Right atrium auricular region (tissue), 2 donors: ENCODE data around the gene RSPO4. TPM values are rescaled to one million over a fixed set of nuclear protein-coding genes. Genes with fewer than 3 reads are reported as not detected.

Source experiments
- DNase-seq: peaks from one replicate; pipeline ENCODE4 v3.0.0-alpha.2; 2019; ENCODE audit warnings: low spot score
- H3K27ac ChIP-seq, 2 donors: fragments of 200-600 bp; sonication (generic); 1 replicate in 1 of 2; 2 replicates in 1 of 2; pipeline ENCODE4 v1.5.1; 2016 to 2019
- H3K27me3 ChIP-seq, 2 donors: fragments of 200-600 bp; sonication (generic); one replicate each; pipeline versions ENCODE4 v1.5.1 to v1.6.0; 2017 to 2019
- H3K36me3 ChIP-seq: fragments of 200-600 bp; sonication (generic); one replicate; pipeline ENCODE4 v1.5.1; 2016
- H3K4me1 ChIP-seq, 2 donors: fragments of 200-600 bp; sonication (generic); one replicate each; pipeline versions ENCODE4 v1.5.1 to v1.6.0; 2017 to 2019
- H3K4me3 ChIP-seq, 2 donors: fragments of 200-600 bp; sonication (generic); 1 replicate in 1 of 2; 2 replicates in 1 of 2; pipeline ENCODE4 v1.5.1; 2017 to 2019; ENCODE audit warnings: mild to moderate bottlenecking in 1 of 2, moderate library complexity in 1 of 2
- H3K9me3 ChIP-seq, 2 donors: fragments of 200-600 bp; sonication (generic); one replicate each; pipeline ENCODE4 v1.5.1; 2019
- CTCF ChIP-seq, 2 donors: fragments of 200-600 bp; sonication (generic); IDR thresholded peaks; one replicate each; pipeline ENCODE4 v1.5.1; 2019; ENCODE audit warnings: antibody characterized with exemption in 2 of 2
- total RNA-seq, 2 donors: library from RNA; depleted of rRNA; stranded (reverse); fragments of >200 nt; gene quantifications; one replicate each; pipeline ENCODE4 v1.1.0, GENCODE V29; 2016

RSPO4 gene
- total RNA-seq, 2 donors from 2014 or later, result 0.15 to 0.20 TPM

GRCh38 chr20:965956-966355 is 36.2 kb downstream of the RSPO4 start:
- DNase-seq, result no peak
- no peak overlapping the region for H3K4me3 ChIP-seq
- no peak overlapping the region for H3K27ac ChIP-seq
- no peaks in the 10 kb centered on the region for H3K27me3 ChIP-seq
- no peaks in the 10 kb centered on the region for H3K36me3 ChIP-seq
- no peaks in the 10 kb centered on the region for H3K4me1 ChIP-seq
- H3K9me3 ChIP-seq, result no peaks in the 10 kb centered on the region
- TF ChIP-seq CTCF (IDR thresholded peaks at IDR 0.05), result no peak

DNA sequence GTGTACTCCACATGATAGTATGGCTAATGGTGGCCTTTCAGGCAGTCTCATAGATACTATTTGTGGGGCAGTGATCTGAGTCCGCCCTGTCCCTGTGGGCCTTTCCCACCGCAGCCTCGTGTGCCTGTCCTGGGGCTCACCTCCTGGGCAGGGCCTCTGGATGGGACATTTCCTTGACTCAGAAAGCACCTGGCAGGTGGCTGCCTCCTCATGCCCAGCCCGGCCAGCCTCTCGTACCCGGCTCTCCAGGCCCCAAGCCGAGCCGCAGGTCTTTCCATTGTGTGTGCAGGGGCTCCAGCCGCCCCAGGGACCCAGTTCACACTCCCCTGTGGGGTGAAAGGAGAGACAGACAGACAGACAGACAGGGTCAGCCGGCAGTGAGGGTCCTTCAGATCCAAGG is 38.3 kb downstream of the RSPO4 start:
- H3K4me3 ChIP-seq, result no peak overlapping the region
- H3K36me3 ChIP-seq, result no peaks in the 10 kb centered on the region
- H3K27ac ChIP-seq, result no peak overlapping the region
- no peak for TF ChIP-seq CTCF (IDR thresholded peaks at IDR 0.05)
- H3K4me1 ChIP-seq, result no peaks in the 10 kb centered on the region
- no peaks in the 10 kb centered on the region for H3K27me3 ChIP-seq
- H3K9me3 ChIP-seq, result no peaks in the 10 kb centered on the region
- DNase-seq, result no peak

DNA sequence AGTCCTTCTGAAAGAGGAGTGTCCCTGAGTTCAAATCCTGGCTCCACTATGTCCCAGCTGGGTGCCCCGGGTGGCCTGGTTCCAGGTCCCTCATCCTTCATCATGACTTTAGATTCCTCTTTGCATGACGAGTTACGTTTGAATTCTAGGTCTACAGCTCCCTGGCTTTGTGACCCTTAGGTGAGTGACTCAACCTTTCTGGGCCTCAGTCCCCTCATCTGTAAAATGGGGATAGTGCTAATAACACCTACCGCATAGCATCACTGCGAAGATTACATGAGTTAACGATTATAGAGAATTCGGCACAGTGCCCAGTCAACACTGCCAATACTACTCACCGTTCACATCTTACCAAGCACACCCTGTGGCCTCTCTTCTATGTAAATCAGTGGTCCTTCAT is 39.4 kb downstream of the RSPO4 start:
- DNase-seq, result no peak
- Histone ChIP-seq H3K36me3 (no peaks in the 10 kb centered on the region), H3K27me3 (no peaks in the 10 kb centered on the region), H3K4me1 (no peaks in the 10 kb centered on the region), H3K4me3 (no peak overlapping the region), H3K27ac (no peak overlapping the region), H3K9me3 (no peaks in the 10 kb centered on the region)
- no peak for TF ChIP-seq CTCF (IDR thresholded peaks at IDR 0.05)

DNA sequence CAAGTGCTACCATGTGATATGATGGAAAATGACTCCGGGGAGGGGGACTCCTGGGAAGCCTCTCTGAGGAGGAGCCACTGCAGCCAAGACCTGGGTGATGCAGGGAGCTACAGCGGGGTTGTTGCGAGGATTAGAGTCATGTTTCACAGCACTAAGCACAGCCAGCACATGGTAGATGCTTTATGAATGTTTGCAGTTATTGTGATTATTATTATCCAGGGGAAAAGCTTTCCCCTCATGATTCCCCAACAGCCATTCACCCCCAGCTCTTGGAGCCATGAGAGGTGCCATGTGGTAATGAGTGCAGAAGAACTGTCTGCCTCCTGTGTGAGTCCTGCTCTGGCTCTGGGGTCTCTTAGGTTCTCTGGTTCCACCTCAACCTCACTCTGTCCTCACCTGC is 39.9 kb downstream of the RSPO4 start:
- Histone ChIP-seq H3K4me1 (no peaks in the 10 kb centered on the region), H3K36me3 (no peaks in the 10 kb centered on the region), H3K4me3 (no peak overlapping the region), H3K27me3 (no peaks in the 10 kb centered on the region), H3K27ac (no peak overlapping the region), H3K9me3 (no peaks in the 10 kb centered on the region)
- DNase-seq, result no peak
- no peak for TF ChIP-seq CTCF (IDR thresholded peaks at IDR 0.05)

DNA sequence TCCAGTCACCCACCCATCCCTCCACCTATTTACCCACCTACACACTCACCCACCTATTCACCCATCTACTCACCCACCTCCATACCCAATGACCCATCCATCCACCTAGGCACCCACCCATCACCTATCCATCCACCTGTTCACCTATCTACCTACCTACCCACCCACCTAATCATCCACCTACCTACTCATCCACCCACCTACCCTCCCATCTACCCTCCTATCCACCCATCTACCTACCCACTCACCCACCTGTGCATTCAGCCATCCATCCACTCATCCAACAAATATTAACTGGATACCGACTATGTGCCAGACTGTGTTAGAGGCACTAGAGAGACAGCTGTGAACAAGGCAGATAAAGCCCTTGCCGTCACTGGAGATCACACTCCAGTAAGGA is 40.3 kb downstream of the RSPO4 start:
- Histone ChIP-seq H3K36me3 (no peaks in the 10 kb centered on the region), H3K4me1 (no peaks in the 10 kb centered on the region), H3K4me3 (no peak overlapping the region), H3K27me3 (no peaks in the 10 kb centered on the region), H3K27ac (no peak overlapping the region), H3K9me3 (no peaks in the 10 kb centered on the region)
- no peak for TF ChIP-seq CTCF (IDR thresholded peaks at IDR 0.05)
- DNase-seq, result no peak

- no peak for DNase-seq
- Histone ChIP-seq H3K4me3 (no peak overlapping the region), H3K27ac (no peak overlapping the region), H3K36me3 (no peaks in the 10 kb centered on the region), H3K9me3 (no peaks in the 10 kb centered on the region), H3K4me1 (peaks cover 0 to 6% of the 10 kb centered on the region in 2 donors), H3K27me3 (peaks cover 0 to 2% of the 10 kb centered on the region in 2 donors)
- TF ChIP-seq CTCF (IDR thresholded peaks at IDR 0.05), result no peak
These were observed 42.0 kb downstream of the RSPO4 start for GRCh38 chr20:959996-960615.
